Parathyroid adenoma (tissue), 2 donors: Measurements from ENCODE around the gene TGM5.

Source experiments
- H2AFZ ChIP-seq: fragments of 300-600 bp; sonication (generic); one replicate; pipeline ENCODE4 v1.7.0; 2017; ENCODE audit warnings: antibody characterized with exemption, mild to moderate bottlenecking
- H3K27ac ChIP-seq: fragments of 300-600 bp; sonication (generic); one replicate; pipeline ENCODE4 v1.7.0; 2017
- H3K27me3 ChIP-seq: fragments of 300-600 bp; sonication (generic); one replicate; pipeline ENCODE4 v1.7.0; 2017; ENCODE audit warnings: low read length; ENCODE audit not compliant: control insufficient read depth, insufficient read depth
- H3K36me3 ChIP-seq: fragments of 300-600 bp; sonication (generic); one replicate; pipeline ENCODE4 v1.7.0; 2017; ENCODE audit warnings: low read length; ENCODE audit not compliant: control insufficient read depth, insufficient read depth
- H3K4me1 ChIP-seq: fragments of 300-600 bp; sonication (generic); one replicate; pipeline ENCODE4 v1.7.0; 2017; ENCODE audit warnings: control low read depth
- H3K4me2 ChIP-seq: fragments of 300-600 bp; sonication (generic); one replicate; pipeline ENCODE4 v1.7.0; 2017; ENCODE audit warnings: low read length
- H3K4me3 ChIP-seq: fragments of 300-600 bp; sonication (generic); one replicate; pipeline ENCODE4 v1.7.0; 2017; ENCODE audit warnings: low read depth, low read length
- H3K79me2 ChIP-seq: fragments of 300-600 bp; sonication (generic); one replicate; pipeline ENCODE4 v1.7.0; 2017; ENCODE audit warnings: control low read depth
- H3K9ac ChIP-seq: fragments of 300-600 bp; sonication (generic); one replicate; pipeline ENCODE4 v1.7.0; 2017; ENCODE audit warnings: mild to moderate bottlenecking
- H3K9me3 ChIP-seq: fragments of 300-600 bp; sonication (generic); one replicate; pipeline ENCODE4 v1.7.0; 2017; ENCODE audit warnings: low read length; ENCODE audit not compliant: control insufficient read depth
- CTCF ChIP-seq: fragments of 300-600 bp; sonication (generic); IDR thresholded peaks from one replicate; pipeline ENCODE4 v1.7.0; 2017; ENCODE audit warnings: antibody characterized with exemption, mild to moderate bottlenecking
- donor health status: primary hyperparathyroidism.

TGM5 gene

GRCh38 chr15:43267439-43267838, 711 bp upstream of the TGM5 start:
- Histone ChIP-seq H2AFZ (no peak overlapping the region), H3K27me3 (no peaks in the 10 kb centered on the region), H3K4me1 (no peaks in the 10 kb centered on the region), H3K4me3 (no peak overlapping the region), H3K9ac (no peak overlapping the region), H3K4me2 (no peak overlapping the region), H3K36me3 (no peaks in the 10 kb centered on the region), H3K9me3 (no peaks in the 10 kb centered on the region), H3K79me2 (no peaks in the 10 kb centered on the region), H3K27ac (no peak overlapping the region)
- TF ChIP-seq CTCF, result no peak

- no peak overlapping the region for H2AFZ ChIP-seq
These were observed 342 bp downstream of the TGM5 start for GRCh38 chr15:43266386-43266785.

GRCh38 chr15:43260011-43260615, 6.6 kb downstream of the TGM5 start:
- Histone ChIP-seq H3K9ac (no peak overlapping the region), H3K79me2 (no peaks in the 10 kb centered on the region), H2AFZ (no peak overlapping the region), H3K4me1 (no peaks in the 10 kb centered on the region), H3K27ac (no peak overlapping the region), H3K4me3 (no peak overlapping the region), H3K36me3 (no peaks in the 10 kb centered on the region), H3K27me3 (no peaks in the 10 kb centered on the region), H3K9me3 (no peaks in the 10 kb centered on the region), H3K4me2 (no peak overlapping the region)
- TF ChIP-seq CTCF, result no peak

More at GRCh38 chr15:43266386-43266785, 342 bp downstream of the TGM5 start:
- no peaks in the 10 kb centered on the region for H3K9me3 ChIP-seq
- no peak overlapping the region for H3K4me2 ChIP-seq
- TF ChIP-seq CTCF, result no peak
- no peaks in the 10 kb centered on the region for H3K36me3 ChIP-seq
- no peaks in the 10 kb centered on the region for H3K79me2 ChIP-seq
- no peaks in the 10 kb centered on the region for H3K27me3 ChIP-seq
- H3K4me3 ChIP-seq, result no peak overlapping the region
- H3K9ac ChIP-seq, result no peak overlapping the region
- no peak overlapping the region for H3K27ac ChIP-seq
- no peaks in the 10 kb centered on the region for H3K4me1 ChIP-seq

- no peaks in the 10 kb centered on the region for H3K36me3 ChIP-seq
- no peak overlapping the region for H3K27ac ChIP-seq
- no peak overlapping the region for H3K4me2 ChIP-seq
- no peaks in the 10 kb centered on the region for H3K9me3 ChIP-seq
- H3K9ac ChIP-seq, result no peak overlapping the region
- TF ChIP-seq CTCF, result no peak
- H3K4me1 ChIP-seq, result no peaks in the 10 kb centered on the region
- no peaks in the 10 kb centered on the region for H3K27me3 ChIP-seq
- H3K4me3 ChIP-seq, result no peak overlapping the region
- H2AFZ ChIP-seq, result no peak overlapping the region
- H3K79me2 ChIP-seq, result no peaks in the 10 kb centered on the region
These were observed 7.9 kb downstream of the TGM5 start for GRCh38 chr15:43258781-43259180.

GRCh38 chr15:43256341-43256740, 10.4 kb downstream of the TGM5 start:
- TF ChIP-seq CTCF, result no peak
- H3K4me3 ChIP-seq, result no peak overlapping the region
- no peaks in the 10 kb centered on the region for H3K4me1 ChIP-seq
- H2AFZ ChIP-seq, result no peak overlapping the region
- H3K9me3 ChIP-seq, result no peaks in the 10 kb centered on the region
- H3K79me2 ChIP-seq, result no peaks in the 10 kb centered on the region
- H3K27ac ChIP-seq, result no peak overlapping the region
- no peaks in the 10 kb centered on the region for H3K27me3 ChIP-seq
- H3K36me3 ChIP-seq, result no peaks in the 10 kb centered on the region
- no peak overlapping the region for H3K9ac ChIP-seq
- no peak overlapping the region for H3K4me2 ChIP-seq
